Measurements from ENCODE around the gene TIMMDC1.
"Not testable (repeated sequence)": the region's sequence is repeated elsewhere in the genome, so short reads cannot be mapped to it uniquely, and the experiment has no call there.

Gene TIMMDC1

DNA sequence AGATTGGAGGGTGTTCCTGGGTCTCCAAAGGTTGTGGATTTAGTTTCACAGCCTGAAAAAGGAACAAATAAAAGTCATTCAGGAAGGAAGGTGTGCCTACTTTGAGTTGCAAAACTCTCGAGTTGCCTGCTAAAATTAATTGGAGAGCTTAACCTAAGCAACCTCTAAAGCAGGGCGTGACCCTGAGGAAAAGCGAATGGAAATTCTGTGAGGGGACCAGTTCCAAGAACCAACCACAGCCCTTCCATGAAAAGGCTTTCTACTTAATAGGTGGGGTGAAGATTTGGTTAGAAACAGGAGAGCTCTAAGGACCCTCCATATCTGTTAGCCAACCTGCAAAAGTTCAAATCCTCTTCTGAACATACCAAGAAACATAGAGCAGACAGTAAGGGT lies 59.5 kb downstream of the TIMMDC1 start:
- DNase-seq = no peak

DNA sequence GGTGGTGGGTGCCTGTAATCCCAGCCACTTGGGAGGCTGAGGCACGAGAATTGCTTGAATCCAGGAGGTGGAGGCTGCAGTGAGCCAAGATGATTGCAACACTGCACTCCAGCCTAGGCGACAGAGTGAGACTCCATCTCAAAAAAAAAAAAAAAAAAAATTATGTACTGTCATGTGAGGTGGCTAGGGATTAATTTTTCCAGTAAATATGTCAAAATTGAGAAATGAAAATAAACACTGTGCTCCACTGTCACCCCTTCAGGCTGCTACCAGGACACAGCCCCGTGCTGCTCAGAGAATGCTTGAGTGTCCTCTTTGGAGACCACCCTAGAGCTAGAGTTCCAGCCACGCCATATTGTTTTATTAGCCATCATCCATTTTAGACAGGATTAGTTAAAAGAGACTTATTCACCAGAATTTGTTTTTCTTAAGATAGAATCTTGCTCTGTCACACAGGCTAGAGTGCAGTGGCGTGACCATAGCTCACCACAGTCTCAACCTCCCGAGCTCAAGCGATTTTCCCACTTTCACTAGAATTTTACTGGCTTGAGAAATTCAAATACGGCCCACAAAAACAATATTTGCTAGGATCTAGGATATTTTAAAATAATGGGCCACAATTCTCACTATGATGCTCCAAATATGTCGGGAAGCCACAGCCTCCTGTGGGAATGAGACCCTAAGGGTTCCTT lies 60.4 kb downstream of the TIMMDC1 start:
- no peak for DNase-seq

GRCh38 chr3:119559441-119559963 lies 61.2 kb downstream of the TIMMDC1 start, which contains the start of gene CD80:
TSS of gene CD80 (minus strand) at chr3:119559614. CDS start at chr3:119557728, 1,886 bp downstream.
- DNase-seq = no peak

- no peak for DNase-seq
These were observed 61.8 kb downstream of the TIMMDC1 start for GRCh38 chr3:119560160-119560559.

GRCh38 chr3:119562307-119562961 lies 64.1 kb downstream of the TIMMDC1 start:
- no peak for DNase-seq

GRCh38 chr3:119563334-119563733 lies 65.0 kb downstream of the TIMMDC1 start:
- DNase-seq = not testable (repeated sequence)

DNA sequence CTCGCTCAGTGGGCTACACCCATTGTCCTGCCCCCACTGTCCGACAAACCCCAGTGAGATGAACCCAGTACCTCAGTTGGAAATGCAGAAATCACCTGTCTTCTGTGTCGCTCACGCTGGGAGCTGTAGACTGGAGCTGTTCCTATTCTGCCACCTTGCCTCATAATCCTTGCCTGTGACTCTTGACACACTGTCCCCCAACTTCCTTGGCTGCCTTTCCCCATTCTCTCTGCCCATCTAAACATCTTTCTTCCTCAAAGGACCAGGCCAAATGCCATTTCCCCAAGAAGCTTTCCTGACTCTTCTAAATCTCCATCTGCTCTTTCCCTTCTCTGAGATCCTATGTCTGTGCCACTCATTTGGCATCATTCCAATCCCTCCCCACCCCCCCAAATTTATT lies 70.8 kb downstream of the TIMMDC1 start:
- DNase-seq = no peak

DNA sequence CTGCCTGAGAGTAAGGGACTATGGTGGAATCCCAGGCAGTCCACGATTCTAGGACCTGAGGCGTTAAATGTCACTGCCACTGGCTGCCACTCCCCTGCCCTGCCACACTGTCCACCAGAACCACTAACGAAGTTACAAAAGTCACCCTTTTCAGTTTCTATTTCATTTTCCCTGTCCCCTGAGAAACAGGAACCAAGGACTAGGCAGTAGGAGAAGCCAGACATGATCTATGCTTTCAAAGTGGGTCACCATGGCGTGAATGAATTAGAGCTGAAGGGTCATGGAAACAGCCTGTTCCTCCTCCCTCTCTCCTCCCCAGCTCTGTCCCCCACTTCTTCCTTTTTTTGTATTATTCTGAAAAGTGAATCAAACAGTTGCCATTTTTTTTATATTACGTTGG lies 71.9 kb downstream of the TIMMDC1 start:
- no peak for DNase-seq

GRCh38 chr3:119571230-119571629 lies 72.9 kb downstream of the TIMMDC1 start:
- no peak for DNase-seq

DNA sequence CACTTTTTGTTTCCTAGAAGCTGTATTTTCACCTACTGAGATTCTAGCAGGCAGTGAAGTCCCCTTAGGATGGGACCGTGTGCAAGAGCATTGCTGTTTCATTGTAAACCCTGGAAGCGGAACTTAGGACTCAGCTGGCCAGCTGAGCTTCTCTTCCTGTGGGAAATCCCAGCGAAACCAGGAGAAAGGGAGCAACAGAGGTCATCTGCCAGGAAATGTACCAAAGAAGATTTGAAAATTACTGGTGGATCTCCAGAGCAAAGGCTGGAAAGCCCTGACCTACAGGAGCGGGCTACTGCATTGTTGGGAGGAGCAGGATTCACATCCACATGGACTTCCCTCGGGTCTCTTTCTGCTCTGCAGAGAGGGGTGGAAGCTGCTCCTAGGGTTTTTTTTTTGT lies 73.3 kb downstream of the TIMMDC1 start:
- DNase-seq = no peak

All from T1000 (cell line).